Upper lobe of left lung (tissue), 6 donors: ENCODE results near the gene DMD. TPM values are rescaled to one million over a fixed set of nuclear protein-coding genes. Genes with fewer than 3 reads are reported as not detected.

Experiments used
- ATAC-seq, 2 donors: fragments of 200-7000 bp; cut with Tn5 transposase; one replicate each; pipeline ENCODE4 v1.9.1; 2022; ENCODE audit warnings: mild to moderate bottlenecking in 2 of 2, moderate library complexity in 2 of 2; ENCODE audit not compliant: low FRiP score in 2 of 2
- DNase-seq, 2 donors: peaks; one replicate each; pipeline ENCODE4 v3.0.0-alpha.2; 2019 to 2020
- H3K27ac ChIP-seq, 4 donors: fragments of 200-600 bp; sonication (generic); one replicate each; pipeline ENCODE4 v1.5.1; 2016 to 2019
- H3K27me3 ChIP-seq, 4 donors: fragments of 200-600 bp; sonication (generic); one replicate each; pipeline ENCODE4 v1.5.1; 2017 to 2019
- H3K36me3 ChIP-seq, 4 donors: fragments of 200-600 bp; sonication (generic); one replicate each; pipeline ENCODE4 v1.5.1; 2016 to 2019
- H3K4me1 ChIP-seq, 4 donors: fragments of 200-600 bp; sonication (generic); one replicate each; pipeline ENCODE4 v1.5.1; 2018 to 2019
- H3K4me3 ChIP-seq, 4 donors: fragments of 200-600 bp; sonication (generic); one replicate each; pipeline ENCODE4 v1.5.1; 2017 to 2019; ENCODE audit warnings: mild to moderate bottlenecking in 2 of 4, moderate library complexity in 1 of 4
- H3K9me3 ChIP-seq, 4 donors: fragments of 200-600 bp; sonication (generic); one replicate each; pipeline ENCODE4 v1.5.1; 2018 to 2019
- EP300 ChIP-seq, 4 donors: sonication (generic); formaldehyde crosslinking; IDR thresholded peaks; one replicate each; pipeline ENCODE4 v1.5.1; 2017; ENCODE audit warnings: antibody characterized with exemption in 4 of 4, control low read depth in 2 of 4
- POLR2A ChIP-seq, 4 donors: fragments of 450-650 bp; IDR thresholded peaks; one replicate each; pipeline ENCODE4 v1.5.1; 2016 to 2017; ENCODE audit warnings: antibody characterized with exemption in 4 of 4, mild to moderate bottlenecking in 2 of 4
- POLR2AphosphoS5 ChIP-seq, 2 donors: sonication (generic); formaldehyde crosslinking; IDR thresholded peaks; one replicate each; pipeline ENCODE4 v1.5.1; 2017; ENCODE audit warnings: antibody characterized with exemption in 2 of 2
- WGBS, 2 donors: methylation state at CpG; one replicate each; pipeline ENCODE4 v1.1.5; 2017 to 2018; 5-methylcytosine and 5-hydroxymethylcytosine counted together
- total RNA-seq, 6 donors: library from RNA; depleted of rRNA in 4 of 6; stranded (reverse); fragments of >200 nt in 4 of 6; gene quantifications; one replicate each; pipeline versions ENCODE4 v1.1.0 to v1.2.1, GENCODE V29; 2016 to 2021
- TF ChIP-seq, protein P1 (sequence below), 6 experiments: fragments of 450-650 bp in 4 of 6; fragments of 200-600 bp in 2 of 6; sonication (generic) in 2 of 6; IDR thresholded peaks; one replicate each; pipeline ENCODE4 v1.5.1; 2016 to 2019; ENCODE audit warnings: antibody characterized with exemption in 6 of 6
- donor health status: DM: no; HTN: no; CAD: no; lungs with moderate emphysema.
- donor health status: DM: no; HTN: yes; CAD: no; lungs with severe emphysema.

Gene DMD
- total RNA-seq, 6 donors from 2014 or later: 12.5 to 37.0 (median 24.0) TPM

DNA sequence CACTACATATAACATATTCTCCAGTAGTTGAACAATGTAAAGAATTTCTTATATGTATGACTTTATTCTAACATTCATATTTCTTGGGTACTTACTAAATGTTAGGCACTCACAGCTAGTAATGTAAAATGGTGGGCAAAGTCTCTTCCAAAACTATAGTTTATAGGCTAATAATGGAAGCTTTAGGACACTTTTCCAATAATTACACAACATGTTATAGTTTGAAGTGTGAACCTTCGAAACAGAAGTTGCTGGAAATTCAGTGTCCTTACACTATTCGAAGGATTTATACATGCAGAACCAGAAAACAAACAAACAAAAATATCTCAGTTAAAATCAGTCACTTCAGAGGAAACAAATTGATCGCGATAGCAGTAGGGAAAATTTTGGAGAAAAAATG lies 212.6 kb downstream of the DMD start:
- DNase-seq: no peak
- H3K36me3 ChIP-seq: no peaks in the 10 kb centered on the region
- 74 to 89% methylated on average over 4 of the region's 4 CpGs for WGBS, 2 donors
- no peaks in the 10 kb centered on the region for H3K27me3 ChIP-seq
- H3K4me1 ChIP-seq: no peaks in the 10 kb centered on the region
- no peak overlapping the region for H3K4me3 ChIP-seq
- no peak for ATAC-seq
- TF ChIP-seq EP300 (IDR thresholded peaks at IDR 0.05) (no peak), POLR2A (IDR thresholded peaks at IDR 0.05) (no peak), POLR2AphosphoS5 (IDR thresholded peaks at IDR 0.05) (no peak)
- TF ChIP-seq, protein P1, sequence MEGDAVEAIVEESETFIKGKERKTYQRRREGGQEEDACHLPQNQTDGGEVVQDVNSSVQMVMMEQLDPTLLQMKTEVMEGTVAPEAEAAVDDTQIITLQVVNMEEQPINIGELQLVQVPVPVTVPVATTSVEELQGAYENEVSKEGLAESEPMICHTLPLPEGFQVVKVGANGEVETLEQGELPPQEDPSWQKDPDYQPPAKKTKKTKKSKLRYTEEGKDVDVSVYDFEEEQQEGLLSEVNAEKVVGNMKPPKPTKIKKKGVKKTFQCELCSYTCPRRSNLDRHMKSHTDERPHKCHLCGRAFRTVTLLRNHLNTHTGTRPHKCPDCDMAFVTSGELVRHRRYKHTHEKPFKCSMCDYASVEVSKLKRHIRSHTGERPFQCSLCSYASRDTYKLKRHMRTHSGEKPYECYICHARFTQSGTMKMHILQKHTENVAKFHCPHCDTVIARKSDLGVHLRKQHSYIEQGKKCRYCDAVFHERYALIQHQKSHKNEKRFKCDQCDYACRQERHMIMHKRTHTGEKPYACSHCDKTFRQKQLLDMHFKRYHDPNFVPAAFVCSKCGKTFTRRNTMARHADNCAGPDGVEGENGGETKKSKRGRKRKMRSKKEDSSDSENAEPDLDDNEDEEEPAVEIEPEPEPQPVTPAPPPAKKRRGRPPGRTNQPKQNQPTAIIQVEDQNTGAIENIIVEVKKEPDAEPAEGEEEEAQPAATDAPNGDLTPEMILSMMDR (IDR thresholded peaks at IDR 0.05): no peak
- H3K9me3 ChIP-seq: no peaks in the 10 kb centered on the region
- no peak overlapping the region for H3K27ac ChIP-seq

DNA sequence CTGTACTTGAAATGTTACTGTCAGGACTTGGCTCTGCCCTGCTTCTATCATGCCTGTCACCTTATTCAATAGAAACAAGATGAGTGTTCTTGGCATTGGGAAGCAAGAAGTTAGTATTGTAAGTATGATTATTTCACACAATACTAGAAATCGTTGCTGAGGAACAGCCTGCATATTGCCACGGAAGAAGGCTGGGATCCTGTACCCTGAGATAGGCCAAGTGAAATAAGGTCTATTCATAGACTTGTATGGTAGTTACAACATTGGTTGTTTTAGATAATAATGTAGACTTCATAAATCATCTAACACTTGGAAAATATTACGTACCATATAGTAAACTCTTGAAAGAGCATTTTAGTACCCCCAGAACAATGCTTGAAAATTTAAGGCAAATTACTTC lies 215.9 kb downstream of the DMD start:
- WGBS, 2 donors: 56 to 92% methylated on average over 3 of the region's 3 CpGs
- no peak for DNase-seq
- ATAC-seq: no peak

DNA sequence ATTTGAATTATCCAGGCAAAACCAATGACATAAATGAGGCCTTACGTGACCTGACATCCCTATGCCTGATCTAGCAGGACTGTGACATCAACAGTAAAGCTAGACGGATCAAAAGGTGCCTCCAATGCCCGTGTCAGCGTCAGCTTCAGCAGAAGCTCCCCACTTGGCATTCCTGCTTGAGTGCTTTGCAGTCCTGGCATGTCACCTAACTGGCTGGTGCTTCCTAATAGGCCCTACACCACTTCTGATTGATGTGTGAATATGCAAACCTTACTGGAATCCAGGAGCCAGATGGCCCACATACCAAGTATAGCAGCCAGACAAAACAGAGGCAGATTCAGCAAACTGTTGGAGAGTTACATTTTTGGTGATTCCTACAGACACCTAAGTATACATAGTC lies 224.2 kb downstream of the DMD start:
- 27% methylated on average over 4 of the region's 4 CpGs; no CpG with 5 or more reads in 1 of the 2 donors for WGBS, 2 donors
- H3K27me3 ChIP-seq: no peaks in the 10 kb centered on the region
- no peaks in the 10 kb centered on the region for H3K36me3 ChIP-seq
- ATAC-seq (no peak), DNase-seq (no peak)
- H3K4me3 ChIP-seq: no peak overlapping the region
- H3K4me1 ChIP-seq: no peaks in the 10 kb centered on the region
- TF ChIP-seq EP300 (IDR thresholded peaks at IDR 0.05): no peak
- TF ChIP-seq, protein P1 (IDR thresholded peaks at IDR 0.05): no peak
- TF ChIP-seq POLR2A (IDR thresholded peaks at IDR 0.05): no peak
- no peak for TF ChIP-seq POLR2AphosphoS5 (IDR thresholded peaks at IDR 0.05)
- H3K9me3 ChIP-seq: no peaks in the 10 kb centered on the region
- no peak overlapping the region for H3K27ac ChIP-seq

More for the DNA sequence above, 215.9 kb downstream of the DMD start:
- H3K27ac ChIP-seq: no peak overlapping the region
- no peaks in the 10 kb centered on the region for H3K9me3 ChIP-seq
- TF ChIP-seq POLR2A (IDR thresholded peaks at IDR 0.05): no peak
- no peak for TF ChIP-seq EP300 (IDR thresholded peaks at IDR 0.05)
- TF ChIP-seq POLR2AphosphoS5 (IDR thresholded peaks at IDR 0.05): no peak
- TF ChIP-seq, protein P1 (IDR thresholded peaks at IDR 0.05): no peak
- H3K27me3 ChIP-seq: no peaks in the 10 kb centered on the region
- H3K4me3 ChIP-seq: no peak overlapping the region
- H3K36me3 ChIP-seq: no peaks in the 10 kb centered on the region
- H3K4me1 ChIP-seq: no peaks in the 10 kb centered on the region

DNA sequence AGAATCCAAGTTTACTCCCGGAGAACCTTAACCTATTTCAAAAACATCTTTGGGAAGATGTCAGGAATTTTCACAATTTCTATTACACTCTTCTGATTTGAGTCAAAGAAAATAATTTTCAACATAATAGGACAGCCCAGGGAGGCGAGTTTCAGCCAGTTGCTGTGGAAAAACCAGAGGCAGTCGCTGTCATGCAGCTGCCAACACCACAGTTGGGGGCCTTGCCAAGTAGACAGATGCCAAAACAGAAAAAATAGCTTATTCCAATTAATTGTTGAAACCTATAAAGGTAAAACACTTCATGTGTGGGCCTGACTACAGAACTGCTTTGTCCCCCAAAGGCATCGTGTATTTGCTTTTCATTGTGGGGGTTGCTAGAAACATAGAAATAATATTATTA lies 225.8 kb downstream of the DMD start:
- 70 to 73% methylated on average over 4 of the region's 4 CpGs for WGBS, 2 donors
- TF ChIP-seq POLR2A (IDR thresholded peaks at IDR 0.05) (no peak), EP300 (IDR thresholded peaks at IDR 0.05) (no peak), POLR2AphosphoS5 (IDR thresholded peaks at IDR 0.05) (no peak)
- TF ChIP-seq, protein P1 (IDR thresholded peaks at IDR 0.05): no peak
- no peaks in the 10 kb centered on the region for H3K4me1 ChIP-seq
- no peaks in the 10 kb centered on the region for H3K36me3 ChIP-seq
- no peak for ATAC-seq
- DNase-seq: no peak
- no peak overlapping the region for H3K4me3 ChIP-seq
- H3K27ac ChIP-seq: no peak overlapping the region
- H3K9me3 ChIP-seq: no peaks in the 10 kb centered on the region
- H3K27me3 ChIP-seq: no peaks in the 10 kb centered on the region

DNA sequence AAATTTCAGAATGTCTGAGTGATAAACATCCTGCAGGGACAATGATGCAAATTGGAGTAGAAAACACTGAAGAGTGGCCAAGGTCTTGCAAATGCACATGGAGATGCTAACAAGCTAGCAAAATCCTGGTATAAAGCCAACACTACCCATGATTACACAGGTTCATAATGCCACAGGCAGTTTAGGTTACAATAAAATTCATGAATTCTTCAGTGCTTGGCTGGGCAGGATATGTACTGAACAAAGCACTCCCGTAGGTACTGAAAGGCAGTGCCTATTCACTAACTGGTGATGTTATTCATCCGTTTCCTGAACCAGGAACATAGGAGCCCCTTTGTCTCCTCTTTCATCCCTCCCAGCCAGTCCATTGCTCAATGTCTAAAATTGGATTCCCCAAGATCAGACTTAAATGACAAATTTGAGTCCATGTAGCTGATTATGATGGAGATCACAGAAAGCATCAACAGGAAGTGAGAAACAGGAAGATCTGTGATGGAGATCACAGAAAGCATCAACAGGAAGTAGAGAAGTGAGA lies 244.5 kb downstream of the DMD start:
- TF ChIP-seq POLR2AphosphoS5 (IDR thresholded peaks at IDR 0.05): no peak
- TF ChIP-seq EP300 (IDR thresholded peaks at IDR 0.05): no peak
- TF ChIP-seq POLR2A (IDR thresholded peaks at IDR 0.05): no peak
- TF ChIP-seq, protein P1 (IDR thresholded peaks at IDR 0.05): no peak
- no peak for ATAC-seq
- DNase-seq: no peak

More for the DNA sequence above, 244.5 kb downstream of the DMD start:
- 42 to 66% methylated on average over 2 of the region's 2 CpGs for WGBS, 2 donors
- Histone ChIP-seq H3K36me3 (no peaks in the 10 kb centered on the region), H3K4me1 (no peaks in the 10 kb centered on the region), H3K27ac (no peak overlapping the region), H3K4me3 (no peak overlapping the region), H3K9me3 (no peaks in the 10 kb centered on the region), H3K27me3 (no peaks in the 10 kb centered on the region)
